Neural cell (in vitro differentiated cells): Measurements from ENCODE around the gene TMEM132A. TPM values are rescaled to one million over a fixed set of nuclear protein-coding genes. Genes with fewer than 3 reads are reported as not detected.

Experiments
- H2AFZ ChIP-seq: fragments of 200-600, 300-800 bp; sonication (generic), shearing (Covaris generic); 2 replicates; pipeline ENCODE4 v1.6.0; 2014; ENCODE audit warnings: low read depth, mild to moderate bottlenecking, antibody characterized with exemption, low read length, moderate library complexity
- H3F3A ChIP-seq: fragments of 200-600 bp; shearing (Covaris generic); 2 replicates; pipeline ENCODE4 v1.6.1; 2016; ENCODE audit warnings: mild to moderate bottlenecking, moderate library complexity, mixed read lengths, antibody characterized with exemption, low read length; ENCODE audit not compliant: insufficient read depth, poor library complexity, severe bottlenecking
- H3K27ac ChIP-seq: fragments of 200-600, 300-800 bp; sonication (generic), shearing (Covaris generic); 2 replicates; pipeline ENCODE4 v1.5.1; 2014; ENCODE audit warnings: mild to moderate bottlenecking, low read length, moderate library complexity
- H3K27me3 ChIP-seq: fragments of 300-800, 200-600 bp; sonication (generic), shearing (Covaris generic); 2 replicates; pipeline ENCODE4 v1.6.0; 2014; ENCODE audit warnings: mild to moderate bottlenecking, low read depth, low read length, moderate library complexity; ENCODE audit not compliant: insufficient read depth
- H3K36me3 ChIP-seq: fragments of 300-800, 200-600 bp; sonication (generic), shearing (Covaris generic); 2 replicates; pipeline ENCODE4 v1.5.1; 2014; ENCODE audit warnings: mild to moderate bottlenecking, antibody characterized with exemption, low read length, moderate library complexity; ENCODE audit not compliant: insufficient read depth
- H3K4me2 ChIP-seq: fragments of 300-800, 200-600 bp; sonication (generic), shearing (Covaris generic); 2 replicates; pipeline ENCODE4 v1.6.0; 2014; ENCODE audit warnings: mild to moderate bottlenecking, low read length
- H3K4me3 ChIP-seq: fragments of 300-800, 200-600 bp; sonication (generic), shearing (Covaris generic); 2 replicates; pipeline ENCODE4 v1.5.1; 2014; ENCODE audit warnings: mild to moderate bottlenecking, low read length, moderate library complexity
- H3K79me2 ChIP-seq: fragments of 200-600 bp; shearing (Covaris generic); replicated peaks from 2 replicates; pipeline ENCODE4 v1.6.0; 2014; ENCODE audit warnings: mild to moderate bottlenecking, low read length, moderate library complexity; ENCODE audit not compliant: insufficient read depth
- H3K9ac ChIP-seq: fragments of 300-800, 200-600 bp; sonication (generic), shearing (Covaris generic); 2 replicates; pipeline ENCODE4 v1.6.1; 2016; ENCODE audit warnings: mild to moderate bottlenecking, low read length, mixed read lengths
- H3K9me2 ChIP-seq: fragments of 200-600 bp; shearing (Covaris generic); 2 replicates; pipeline ENCODE4 v1.6.1; 2016; ENCODE audit warnings: mild to moderate bottlenecking, low read length, mixed read lengths; ENCODE audit not compliant: insufficient read depth
- H3K9me3 ChIP-seq: fragments of 200-600, 300-800 bp; sonication (generic), shearing (Covaris generic); 2 replicates; pipeline ENCODE4 v1.6.1; 2016; ENCODE audit warnings: mild to moderate bottlenecking, mixed run types, low read length, moderate library complexity, mixed read lengths
- H4K20me1 ChIP-seq: fragments of 200-600 bp; shearing (Covaris generic); 2 replicates; pipeline ENCODE4 v1.6.1; 2016; ENCODE audit warnings: mild to moderate bottlenecking, mixed run types; ENCODE audit not compliant: insufficient read depth
- EZH2 ChIP-seq: fragments of 200-600, 300-800 bp; shearing (Covaris generic), sonication (generic); IDR thresholded peaks from 2 replicates; pipeline ENCODE4 v1.6.1; 2014; ENCODE audit warnings: antibody characterized with exemption, low read length, borderline replicate concordance, mild to moderate bottlenecking; ENCODE audit not compliant: insufficient read depth, poor library complexity, severe bottlenecking
- MXI1 ChIP-seq: fragments of 450-650 bp; conservative IDR thresholded peaks from 2 replicates; pipeline ENCODE4 v1.6.1; 2014; ENCODE audit warnings: antibody characterized with exemption, mild to moderate bottlenecking; ENCODE audit not compliant: poor library complexity, severe bottlenecking
- POLR2AphosphoS5 ChIP-seq: IDR thresholded peaks from 2 replicates; pipeline ENCODE4 v1.6.1; 2012
- SMC3 ChIP-seq: fragments of 450-650 bp; conservative IDR thresholded peaks from 2 replicates; pipeline ENCODE4 v1.6.1; 2014; ENCODE audit warnings: antibody characterized with exemption, mild to moderate bottlenecking, moderate library complexity; ENCODE audit not compliant: poor library complexity
- polyA plus RNA-seq: library from polyadenylated mRNA; depleted of rRNA; stranded (reverse); fragments of >200 nt; gene quantifications from 2 replicates; pipeline ENCODE4 v1.2.3, GENCODE V29; 2014
- TF ChIP-seq, protein P1 (sequence below): IDR thresholded peaks from 2 replicates; pipeline ENCODE4 v1.6.1; 2012; ENCODE audit warnings: borderline replicate concordance
- TF ChIP-seq, protein P2 (sequence below): fragments of 450-650 bp; IDR thresholded peaks from 2 replicates; pipeline ENCODE4 v1.5.1; 2014; ENCODE audit warnings: antibody characterized with exemption, mild to moderate bottlenecking, moderate library complexity; ENCODE audit not compliant: poor library complexity, severe bottlenecking

Gene TMEM132A
- polyA plus RNA-seq, 1 donor from 2014 or later = 215 TPM

DNA sequence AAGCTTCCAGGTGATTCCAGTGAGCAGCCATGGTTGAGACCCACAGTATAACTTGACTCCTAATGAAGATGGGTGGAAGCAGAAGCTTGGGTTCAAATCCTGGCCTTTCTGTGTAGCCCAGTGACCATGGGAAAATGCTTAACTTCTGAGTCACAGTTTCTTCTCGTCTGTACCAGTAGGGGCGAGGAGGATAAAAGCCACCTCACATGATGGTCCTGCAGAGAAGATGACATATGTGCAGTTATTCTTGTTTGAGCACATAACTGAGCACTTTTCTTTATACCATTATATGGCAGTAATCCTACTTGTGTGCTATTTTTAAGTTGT, 5.4 kb upstream of the TMEM132A start:
- no peaks in the 10 kb centered on the region for H3F3A ChIP-seq
- no peak overlapping the region for H3K27ac ChIP-seq
- H3K27me3 ChIP-seq = no peaks in the 10 kb centered on the region
- no peaks in the 10 kb centered on the region for H4K20me1 ChIP-seq
- no peak overlapping the region for H2AFZ ChIP-seq
- H3K36me3 ChIP-seq = no peaks in the 10 kb centered on the region
- H3K79me2 ChIP-seq = peaks cover 43% of the 10 kb centered on the region
- no peak overlapping the region for H3K4me2 ChIP-seq
- H3K9me2 ChIP-seq = no peaks in the 10 kb centered on the region
- no peak overlapping the region for H3K4me3 ChIP-seq
- TF ChIP-seq, protein P1, sequence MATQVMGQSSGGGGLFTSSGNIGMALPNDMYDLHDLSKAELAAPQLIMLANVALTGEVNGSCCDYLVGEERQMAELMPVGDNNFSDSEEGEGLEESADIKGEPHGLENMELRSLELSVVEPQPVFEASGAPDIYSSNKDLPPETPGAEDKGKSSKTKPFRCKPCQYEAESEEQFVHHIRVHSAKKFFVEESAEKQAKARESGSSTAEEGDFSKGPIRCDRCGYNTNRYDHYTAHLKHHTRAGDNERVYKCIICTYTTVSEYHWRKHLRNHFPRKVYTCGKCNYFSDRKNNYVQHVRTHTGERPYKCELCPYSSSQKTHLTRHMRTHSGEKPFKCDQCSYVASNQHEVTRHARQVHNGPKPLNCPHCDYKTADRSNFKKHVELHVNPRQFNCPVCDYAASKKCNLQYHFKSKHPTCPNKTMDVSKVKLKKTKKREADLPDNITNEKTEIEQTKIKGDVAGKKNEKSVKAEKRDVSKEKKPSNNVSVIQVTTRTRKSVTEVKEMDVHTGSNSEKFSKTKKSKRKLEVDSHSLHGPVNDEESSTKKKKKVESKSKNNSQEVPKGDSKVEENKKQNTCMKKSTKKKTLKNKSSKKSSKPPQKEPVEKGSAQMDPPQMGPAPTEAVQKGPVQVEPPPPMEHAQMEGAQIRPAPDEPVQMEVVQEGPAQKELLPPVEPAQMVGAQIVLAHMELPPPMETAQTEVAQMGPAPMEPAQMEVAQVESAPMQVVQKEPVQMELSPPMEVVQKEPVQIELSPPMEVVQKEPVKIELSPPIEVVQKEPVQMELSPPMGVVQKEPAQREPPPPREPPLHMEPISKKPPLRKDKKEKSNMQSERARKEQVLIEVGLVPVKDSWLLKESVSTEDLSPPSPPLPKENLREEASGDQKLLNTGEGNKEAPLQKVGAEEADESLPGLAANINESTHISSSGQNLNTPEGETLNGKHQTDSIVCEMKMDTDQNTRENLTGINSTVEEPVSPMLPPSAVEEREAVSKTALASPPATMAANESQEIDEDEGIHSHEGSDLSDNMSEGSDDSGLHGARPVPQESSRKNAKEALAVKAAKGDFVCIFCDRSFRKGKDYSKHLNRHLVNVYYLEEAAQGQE = no peak
- no peaks in the 10 kb centered on the region for H3K9me3 ChIP-seq
- no peak overlapping the region for H3K9ac ChIP-seq

DNA sequence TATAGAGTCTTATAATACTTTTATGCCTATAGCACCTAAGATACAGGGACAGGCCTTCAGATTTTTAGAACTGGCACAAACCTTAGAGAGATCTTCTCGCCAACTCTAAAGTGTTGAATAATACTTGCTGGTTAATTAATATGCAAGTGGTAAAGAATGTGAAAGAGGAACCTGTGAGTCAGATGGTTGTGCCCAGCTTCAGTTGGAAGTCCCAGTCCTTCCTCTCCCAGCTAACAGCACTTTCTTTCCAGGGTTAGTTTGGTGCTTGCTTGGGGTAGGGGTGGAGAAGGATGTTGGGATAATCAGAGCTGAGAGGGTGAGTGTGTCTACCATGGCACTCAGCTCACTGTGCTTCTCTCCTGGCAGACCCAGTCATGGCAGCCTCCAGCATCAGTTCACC, 4.9 kb upstream of the TMEM132A start:
- Histone ChIP-seq H3F3A (no peaks in the 10 kb centered on the region), H3K4me2 (no peak overlapping the region), H2AFZ (no peak overlapping the region), H4K20me1 (no peaks in the 10 kb centered on the region), H3K27me3 (no peaks in the 10 kb centered on the region), H3K79me2 (peaks cover 47% of the 10 kb centered on the region), H3K9ac (no peak overlapping the region), H3K4me3 (no peak overlapping the region), H3K36me3 (no peaks in the 10 kb centered on the region), H3K27ac (no peak overlapping the region), H3K9me2 (no peaks in the 10 kb centered on the region), H3K9me3 (no peaks in the 10 kb centered on the region)
- TF ChIP-seq, protein P2, sequence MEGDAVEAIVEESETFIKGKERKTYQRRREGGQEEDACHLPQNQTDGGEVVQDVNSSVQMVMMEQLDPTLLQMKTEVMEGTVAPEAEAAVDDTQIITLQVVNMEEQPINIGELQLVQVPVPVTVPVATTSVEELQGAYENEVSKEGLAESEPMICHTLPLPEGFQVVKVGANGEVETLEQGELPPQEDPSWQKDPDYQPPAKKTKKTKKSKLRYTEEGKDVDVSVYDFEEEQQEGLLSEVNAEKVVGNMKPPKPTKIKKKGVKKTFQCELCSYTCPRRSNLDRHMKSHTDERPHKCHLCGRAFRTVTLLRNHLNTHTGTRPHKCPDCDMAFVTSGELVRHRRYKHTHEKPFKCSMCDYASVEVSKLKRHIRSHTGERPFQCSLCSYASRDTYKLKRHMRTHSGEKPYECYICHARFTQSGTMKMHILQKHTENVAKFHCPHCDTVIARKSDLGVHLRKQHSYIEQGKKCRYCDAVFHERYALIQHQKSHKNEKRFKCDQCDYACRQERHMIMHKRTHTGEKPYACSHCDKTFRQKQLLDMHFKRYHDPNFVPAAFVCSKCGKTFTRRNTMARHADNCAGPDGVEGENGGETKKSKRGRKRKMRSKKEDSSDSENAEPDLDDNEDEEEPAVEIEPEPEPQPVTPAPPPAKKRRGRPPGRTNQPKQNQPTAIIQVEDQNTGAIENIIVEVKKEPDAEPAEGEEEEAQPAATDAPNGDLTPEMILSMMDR = no peak
- TF ChIP-seq EZH2 (no peak), SMC3 (no peak), MXI1 (no peak), POLR2AphosphoS5 (no peak)
- TF ChIP-seq, protein P1 = no peak
